Stimulated activated CD8-positive, alpha-beta memory T cell treated with anti-CD3 and anti-CD28 coated beads, Interleukin-4, amount 100 ng/mL, for 4 hours (primary cell): ENCODE measurements around the gene SLC25A6.
"Not testable (repeated sequence)": the region's sequence is repeated elsewhere in the genome, so short reads cannot be mapped to it uniquely, and the experiment has no call there.

Experiments
- DNase-seq, 2 donors: peaks; one replicate each; pipeline ENCODE4 v3.0.0-alpha.2; 2020; ENCODE audit warnings: low read depth in 2 of 2, low spot score in 1 of 2

Gene SLC25A6

DNA sequence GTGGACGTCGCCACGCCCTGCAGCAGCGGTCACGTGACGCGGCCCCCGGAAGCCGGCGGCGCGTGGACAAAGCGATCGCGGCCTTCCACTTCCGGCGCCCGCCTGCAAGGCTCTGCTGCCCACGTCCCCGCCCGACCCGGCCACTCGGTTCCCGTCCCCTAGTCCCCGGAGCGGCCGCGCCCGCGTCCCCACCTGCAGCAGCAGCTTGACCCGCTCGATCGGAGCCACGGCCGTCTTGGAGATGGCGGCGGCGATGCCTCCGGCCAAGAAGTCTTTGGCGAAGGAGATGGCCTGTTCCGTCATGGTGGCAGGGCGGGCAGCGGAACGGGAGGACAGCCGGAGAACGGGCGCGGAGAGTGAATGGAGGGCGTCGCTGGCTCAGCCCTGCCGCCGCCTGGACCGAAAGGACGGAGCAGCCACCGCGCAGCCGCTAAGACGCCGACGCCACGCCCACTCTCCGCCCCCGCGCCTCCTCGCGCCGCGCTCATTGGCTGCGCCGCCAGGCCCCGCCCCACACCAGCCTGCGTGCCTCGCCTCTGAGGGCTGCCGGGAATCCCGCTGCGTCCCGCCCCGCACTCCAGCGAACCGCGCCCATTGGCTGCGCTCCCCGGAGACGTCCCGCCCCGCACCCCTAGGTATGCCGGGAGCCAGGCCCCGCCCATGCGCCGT is at the start of gene SLC25A6:
Gene SLC25A6, minus strand, starts transcription at position 407 of the 669 bp plus-strand sequence. Its CDS starts 104 bp downstream, at position 303.
- DNase-seq = peak; percentile 99

DNA sequence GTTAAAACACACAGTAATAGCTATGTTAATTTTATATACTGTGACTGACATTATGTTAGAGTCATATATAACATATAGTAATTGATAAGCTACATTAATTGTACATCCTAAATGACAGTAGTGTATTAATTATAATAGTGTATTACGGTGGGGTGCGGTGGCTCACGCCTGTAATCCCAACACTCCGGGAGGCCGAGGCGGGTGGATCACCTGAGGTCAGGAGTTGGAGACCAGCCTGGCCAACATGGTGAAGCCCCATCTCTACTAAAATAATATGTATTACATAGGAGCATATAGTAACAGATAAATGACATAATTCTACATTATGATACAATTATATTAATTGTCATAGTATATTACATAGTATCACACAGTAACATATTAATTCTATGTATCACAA is 48.6 kb upstream of the SLC25A6 start:
- no peak for DNase-seq

DNA sequence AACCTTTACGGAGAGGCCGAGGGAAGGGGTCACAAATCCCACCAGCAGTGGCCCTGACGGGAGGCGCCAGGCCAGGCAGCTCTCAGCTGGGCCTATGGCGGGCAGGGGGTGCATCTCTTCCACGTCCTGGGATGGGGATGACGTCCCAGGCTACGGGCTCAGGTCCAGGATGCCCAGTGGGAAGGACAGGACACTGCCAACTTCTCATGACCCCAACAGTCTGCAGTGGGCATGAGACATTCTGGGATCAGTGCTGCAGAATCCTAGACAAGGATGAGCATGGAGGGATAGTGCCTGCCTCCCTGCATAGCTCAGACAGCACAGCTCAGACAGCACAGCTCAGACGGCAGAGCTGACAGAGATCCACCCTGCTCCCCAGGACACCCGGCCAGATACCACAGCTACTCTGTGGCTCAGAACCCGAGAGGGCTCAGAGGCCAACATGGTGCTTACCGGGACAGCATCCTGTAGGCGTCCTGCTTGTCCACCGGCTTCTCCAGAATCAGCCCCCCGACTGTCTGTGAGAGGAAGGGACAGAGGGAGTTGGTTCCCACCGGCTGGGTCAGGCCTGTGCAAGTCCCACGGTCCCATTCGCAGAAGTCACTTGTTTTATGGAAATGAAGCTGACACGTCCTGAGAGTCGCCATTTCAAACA is 43.5 kb upstream of the SLC25A6 start:
- no peak for DNase-seq

DNA sequence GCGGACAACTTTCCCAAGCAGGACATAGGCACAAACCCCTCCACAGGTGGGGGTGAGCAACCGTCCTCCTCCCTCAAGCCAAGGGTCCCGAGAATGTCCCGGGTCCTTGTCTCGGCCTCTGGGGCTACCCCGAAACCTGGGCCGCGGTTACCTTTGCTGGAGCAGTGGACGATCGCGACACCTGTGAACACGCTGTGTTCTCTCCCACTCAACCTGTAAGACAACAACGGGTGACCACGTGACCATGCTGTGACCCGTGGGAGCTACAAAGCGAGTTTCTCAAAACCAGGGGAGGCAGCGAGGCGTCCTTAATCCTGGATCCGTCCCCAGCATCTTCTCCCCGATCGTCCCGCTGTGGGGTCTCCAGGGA is 42.9 kb upstream of the SLC25A6 start:
- no peak for DNase-seq

DNA sequence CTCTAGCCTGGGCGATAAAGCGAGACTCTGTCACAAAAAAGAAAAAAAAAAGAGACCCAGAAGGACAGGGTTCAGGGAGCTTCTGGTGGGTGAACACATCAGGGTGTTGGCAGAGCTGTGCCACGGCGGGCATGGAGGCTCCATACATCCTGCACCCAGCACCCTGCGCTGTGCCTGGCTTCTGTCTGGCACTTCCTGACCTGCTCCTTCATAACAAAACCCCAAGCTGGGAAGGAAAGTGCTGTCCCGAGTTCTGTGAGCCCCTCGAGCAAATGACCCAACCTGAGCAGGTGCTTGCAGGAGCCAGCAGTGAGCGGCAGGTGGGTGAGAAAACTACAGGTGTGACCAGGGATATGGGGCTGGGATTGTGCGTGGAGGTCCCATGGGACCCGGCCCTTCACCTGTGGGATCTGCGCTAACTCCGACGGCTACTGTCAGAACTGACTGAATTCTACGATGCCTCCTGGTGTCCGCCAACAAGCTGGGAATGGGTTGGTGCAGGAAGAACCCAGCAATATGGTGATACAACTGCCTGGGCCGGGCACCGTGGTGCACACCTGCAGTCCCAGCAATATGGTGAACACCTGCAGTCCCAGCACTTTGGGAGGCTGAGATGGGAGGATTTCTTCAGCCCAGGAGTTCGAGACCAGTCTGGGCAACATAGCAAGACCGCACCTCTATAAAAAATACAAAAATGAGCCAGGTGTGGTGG is 41.9 kb upstream of the SLC25A6 start:
- no peak for DNase-seq

DNA sequence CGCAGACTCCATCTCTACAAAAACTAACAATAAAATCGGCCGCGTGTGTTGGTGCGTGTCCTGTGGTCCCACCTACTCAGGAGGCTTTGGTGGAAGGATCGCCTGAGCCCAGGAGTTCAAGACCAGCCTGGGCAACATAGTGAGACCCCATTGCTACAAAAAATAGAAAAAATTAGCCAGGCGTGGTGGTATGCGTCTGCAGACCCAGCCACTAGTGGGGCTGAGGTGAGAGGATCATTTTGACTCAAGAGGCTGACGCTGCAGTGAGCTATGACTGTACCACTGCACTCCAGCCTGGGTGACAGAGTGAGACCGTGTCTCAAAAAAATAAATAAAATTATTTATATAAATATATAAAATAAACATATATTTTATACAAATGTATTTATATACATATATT is 38.5 kb upstream of the SLC25A6 start:
- no peak for DNase-seq

DNA sequence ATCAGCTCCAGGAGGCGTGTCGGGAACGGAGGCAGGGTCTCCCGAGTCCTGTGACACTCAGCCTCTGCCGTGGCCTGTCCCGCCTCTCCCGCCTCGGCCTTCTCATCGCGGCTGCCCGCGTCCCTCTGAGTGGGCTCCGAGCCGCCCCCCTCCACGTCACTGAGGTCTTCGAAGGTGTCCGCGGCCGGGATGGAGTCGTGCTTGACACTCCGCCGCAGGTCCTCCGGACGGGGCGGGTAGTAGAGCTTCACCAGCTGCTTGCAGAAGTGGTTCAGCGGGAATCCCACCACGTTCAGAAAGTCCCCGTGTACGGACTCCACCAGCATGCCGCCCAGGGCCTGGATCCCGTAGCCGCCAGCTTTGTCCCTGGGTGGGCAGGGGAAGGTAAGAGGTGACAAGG is 35.8 kb upstream of the SLC25A6 start:
- DNase-seq = no peak

DNA sequence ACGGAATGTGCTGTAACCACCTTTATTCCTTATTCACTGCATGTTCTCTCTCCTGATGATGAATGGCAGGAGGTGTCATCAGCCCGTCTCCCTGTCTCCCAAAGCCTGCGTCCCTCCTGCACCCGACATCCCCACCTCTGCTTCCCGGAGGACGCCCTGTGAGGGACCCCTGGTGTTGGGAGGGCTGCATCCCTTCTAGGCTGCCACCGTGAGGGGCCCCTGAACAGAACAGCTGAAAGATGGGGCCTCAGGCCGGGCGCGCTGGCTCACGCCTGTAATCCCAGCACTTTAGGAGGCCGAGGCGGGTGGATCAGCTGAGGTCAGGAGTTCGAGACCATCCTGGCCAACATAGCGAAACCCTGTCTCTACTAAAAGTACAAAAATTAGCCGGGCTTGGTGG is 34.4 kb upstream of the SLC25A6 start:
- not testable (repeated sequence) for DNase-seq

DNA sequence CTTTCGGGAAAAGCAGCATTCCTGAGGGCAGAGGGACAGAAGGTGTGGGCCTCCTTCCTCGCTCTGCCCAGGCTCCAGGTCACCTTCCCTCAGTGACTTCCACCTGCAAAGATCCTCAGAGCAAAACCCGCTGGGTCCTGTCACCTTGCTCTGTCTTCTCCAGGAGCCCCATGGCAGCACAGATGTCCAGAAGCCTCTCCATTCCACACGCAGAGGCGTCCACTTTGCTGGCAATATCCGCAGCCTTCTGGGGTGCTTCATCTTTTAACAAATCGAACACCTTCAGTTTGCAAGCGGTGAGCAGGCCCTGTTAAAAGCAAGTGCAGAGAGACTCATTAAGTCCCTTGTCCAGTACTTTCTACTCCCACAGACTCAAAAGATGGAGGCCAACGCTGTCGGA is 33.5 kb upstream of the SLC25A6 start:
- no peak for DNase-seq

DNA sequence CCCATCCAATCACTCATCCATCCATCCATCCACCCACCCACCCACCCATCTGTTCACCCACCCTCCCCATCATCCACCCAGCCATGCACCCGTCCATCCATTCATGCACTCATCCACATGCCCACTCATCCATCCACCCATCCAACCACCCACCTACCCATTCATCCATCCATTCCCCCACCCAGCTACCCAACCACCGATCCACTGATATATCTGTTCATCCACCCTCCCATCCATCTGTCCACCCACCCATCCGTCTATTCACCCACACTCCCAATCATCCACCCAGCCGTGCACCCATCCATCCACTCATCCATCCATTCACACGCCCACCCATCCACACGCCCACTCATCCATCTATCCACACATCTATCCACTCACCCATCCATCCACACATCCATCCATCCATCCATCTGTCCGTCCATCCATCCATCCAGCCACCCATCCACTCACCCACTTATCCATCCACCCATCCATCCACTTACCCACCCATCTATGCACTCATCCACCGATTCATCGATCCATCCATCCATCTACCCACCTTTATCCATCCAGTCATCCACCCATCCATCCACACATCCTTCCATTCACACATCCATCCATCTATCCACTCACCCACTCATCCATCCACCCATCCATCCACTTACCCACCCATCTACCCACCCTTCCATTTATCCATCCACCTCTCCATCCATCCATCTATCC is 32.4 kb upstream of the SLC25A6 start:
- no peak for DNase-seq

DNA sequence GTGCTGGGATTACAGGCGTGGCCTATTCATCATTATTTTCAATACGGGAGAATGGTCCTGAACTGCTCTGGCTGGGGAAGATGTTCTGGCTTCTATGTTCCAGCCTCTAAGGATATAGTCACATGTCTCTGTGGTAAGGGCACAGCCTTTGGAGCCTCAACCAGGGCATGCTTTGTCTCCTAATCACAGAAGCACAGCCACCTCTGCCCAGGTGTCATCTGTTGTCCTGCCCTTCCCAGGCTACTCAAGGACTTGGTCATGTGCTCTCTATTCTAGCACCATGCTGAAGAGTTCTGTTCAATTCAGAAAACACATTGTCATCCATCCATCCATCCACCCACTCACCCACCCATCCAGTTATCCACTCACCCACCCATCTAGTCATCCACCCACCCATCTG is 31.3 kb upstream of the SLC25A6 start:
- DNase-seq = no peak

DNA sequence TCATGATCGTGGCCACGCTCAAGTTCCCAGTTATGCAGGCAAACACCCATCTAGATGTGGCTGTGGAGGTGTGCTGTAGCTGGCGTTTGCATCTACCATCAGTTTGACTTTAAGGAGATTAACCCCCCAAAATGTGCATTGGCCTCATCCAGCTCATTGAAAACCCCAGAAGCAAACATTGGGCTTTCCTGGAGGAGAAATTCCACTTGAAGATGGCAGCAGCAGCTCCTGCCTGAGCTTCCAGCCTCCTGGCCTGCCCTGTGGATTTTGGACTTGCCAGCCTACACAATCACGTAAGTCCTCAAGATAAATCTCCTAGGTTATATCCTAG is 30.2 kb upstream of the SLC25A6 start:
- DNase-seq = no peak

DNA sequence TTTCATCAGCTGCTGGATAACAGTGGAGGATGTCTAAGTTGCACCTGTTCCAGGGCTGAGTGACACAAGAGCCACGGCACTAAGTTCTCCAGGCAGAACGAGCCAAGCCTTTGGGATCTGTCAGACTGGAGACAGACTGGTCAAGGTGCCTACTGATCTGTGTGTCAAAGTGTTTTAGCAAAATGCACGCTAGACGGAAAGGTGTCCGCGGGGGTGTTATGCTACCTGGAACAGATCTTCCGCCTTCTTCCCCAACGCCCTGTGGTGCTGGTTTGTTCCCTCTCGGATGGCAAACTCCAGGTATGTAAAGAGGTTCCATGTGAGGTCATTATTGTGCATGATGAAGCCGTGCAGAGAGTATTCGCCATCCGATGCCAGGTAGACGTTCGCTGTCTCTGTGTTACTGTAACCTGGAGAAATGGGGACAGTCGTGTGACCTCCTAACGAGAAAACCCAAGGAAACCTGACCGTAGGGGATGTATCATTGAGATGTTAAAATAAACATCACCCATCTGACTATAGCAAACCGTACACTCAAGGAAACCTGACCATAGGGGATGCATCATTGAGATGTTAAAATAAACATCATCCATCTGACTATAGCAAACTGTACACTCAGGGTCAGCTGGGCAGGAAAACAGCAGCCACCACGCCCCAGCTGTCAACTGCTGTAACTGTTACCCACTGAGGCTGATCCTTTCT is 29.7 kb upstream of the SLC25A6 start:
- DNase-seq = no peak

DNA sequence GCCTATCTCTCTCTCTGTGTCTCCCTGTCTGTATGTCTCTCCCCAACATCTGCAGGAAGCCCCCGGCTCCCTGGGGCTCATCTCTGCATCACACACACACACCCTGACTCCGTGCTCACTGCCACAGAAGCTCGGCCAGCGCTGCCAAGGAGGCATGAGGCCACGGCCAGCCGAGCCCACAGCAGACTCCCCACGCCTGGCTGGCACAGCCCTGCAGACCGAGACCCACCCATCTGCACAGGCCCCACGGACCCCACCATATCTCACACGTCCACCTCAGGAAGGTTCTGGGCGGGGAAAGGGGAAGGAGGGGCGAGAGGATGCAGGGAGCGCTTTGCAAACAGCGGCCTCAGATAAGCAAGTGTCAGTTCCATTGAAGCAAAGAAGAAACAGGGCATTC is 28.5 kb upstream of the SLC25A6 start:
- DNase-seq = no peak

DNA sequence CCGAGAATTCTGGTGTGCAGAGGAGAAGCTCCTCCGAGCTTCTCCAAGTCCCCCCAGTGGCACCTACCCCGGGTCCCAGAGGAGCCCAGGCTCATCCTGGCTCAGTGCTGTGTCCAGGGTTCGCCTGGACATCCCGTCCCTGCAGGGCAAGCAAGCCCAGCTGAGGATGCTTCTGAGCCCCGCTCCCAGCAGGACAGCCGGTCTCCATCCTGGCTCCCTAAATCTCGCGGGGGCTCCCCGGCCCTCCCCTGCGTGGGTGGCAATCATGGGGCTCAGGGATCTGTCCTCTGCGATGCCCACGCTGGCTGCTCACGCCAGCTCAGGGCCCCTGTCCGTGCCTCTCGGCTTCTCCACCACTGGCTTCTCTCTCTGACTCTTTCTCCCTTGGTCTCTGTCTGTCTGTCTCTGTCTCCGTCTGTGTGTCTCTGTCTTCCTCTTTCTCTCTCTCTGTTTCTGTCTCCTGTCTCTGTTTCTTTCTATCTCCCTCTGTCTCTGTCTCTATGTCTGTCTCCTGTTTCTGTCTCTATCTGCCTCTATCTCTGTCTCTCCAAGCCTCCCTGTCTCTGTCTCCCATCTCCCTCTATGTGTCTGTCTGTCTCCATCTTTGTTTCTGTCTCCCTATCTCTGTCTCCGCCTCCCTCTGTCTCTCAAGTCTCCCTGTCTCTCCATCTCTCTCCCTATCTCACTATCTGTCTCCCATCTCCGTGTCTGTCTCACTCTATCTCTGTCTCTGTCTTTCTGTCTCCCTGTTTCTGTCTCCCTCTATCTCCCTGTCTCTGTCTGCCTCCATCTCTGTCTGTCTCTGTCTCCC is 27.8 kb upstream of the SLC25A6 start:
- no peak for DNase-seq

DNA sequence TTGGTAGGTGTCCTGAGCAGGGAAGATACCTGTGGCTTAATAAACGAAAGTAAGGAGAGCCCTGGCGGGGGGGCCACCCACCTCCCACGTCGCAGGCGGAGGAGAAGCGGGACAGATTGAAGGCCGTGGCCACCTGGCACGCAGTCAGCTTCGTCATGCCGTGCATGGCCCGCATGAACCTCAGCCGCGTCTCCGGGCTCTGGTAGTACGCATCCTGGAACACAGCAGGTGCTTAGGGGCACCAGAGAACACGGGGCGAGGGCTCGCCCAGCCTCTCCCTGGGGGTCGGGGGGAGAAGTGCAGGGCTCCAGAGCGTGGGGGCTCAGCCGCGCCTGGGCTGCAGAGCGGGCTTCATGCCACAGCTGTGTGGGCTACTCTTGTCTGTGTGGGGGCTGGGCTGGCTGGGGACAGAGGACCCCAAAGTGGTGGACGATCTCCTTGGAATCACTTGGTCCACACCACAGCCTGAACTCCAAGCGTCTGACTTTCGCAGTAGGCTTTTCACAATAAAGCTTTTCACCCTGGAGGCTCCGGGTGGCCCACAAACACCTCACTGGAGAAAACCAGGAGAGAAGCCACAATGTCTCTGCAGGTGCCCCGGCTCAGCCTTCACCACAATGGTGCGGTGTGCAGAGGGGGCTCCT is 27.1 kb upstream of the SLC25A6 start:
- no peak for DNase-seq

DNA sequence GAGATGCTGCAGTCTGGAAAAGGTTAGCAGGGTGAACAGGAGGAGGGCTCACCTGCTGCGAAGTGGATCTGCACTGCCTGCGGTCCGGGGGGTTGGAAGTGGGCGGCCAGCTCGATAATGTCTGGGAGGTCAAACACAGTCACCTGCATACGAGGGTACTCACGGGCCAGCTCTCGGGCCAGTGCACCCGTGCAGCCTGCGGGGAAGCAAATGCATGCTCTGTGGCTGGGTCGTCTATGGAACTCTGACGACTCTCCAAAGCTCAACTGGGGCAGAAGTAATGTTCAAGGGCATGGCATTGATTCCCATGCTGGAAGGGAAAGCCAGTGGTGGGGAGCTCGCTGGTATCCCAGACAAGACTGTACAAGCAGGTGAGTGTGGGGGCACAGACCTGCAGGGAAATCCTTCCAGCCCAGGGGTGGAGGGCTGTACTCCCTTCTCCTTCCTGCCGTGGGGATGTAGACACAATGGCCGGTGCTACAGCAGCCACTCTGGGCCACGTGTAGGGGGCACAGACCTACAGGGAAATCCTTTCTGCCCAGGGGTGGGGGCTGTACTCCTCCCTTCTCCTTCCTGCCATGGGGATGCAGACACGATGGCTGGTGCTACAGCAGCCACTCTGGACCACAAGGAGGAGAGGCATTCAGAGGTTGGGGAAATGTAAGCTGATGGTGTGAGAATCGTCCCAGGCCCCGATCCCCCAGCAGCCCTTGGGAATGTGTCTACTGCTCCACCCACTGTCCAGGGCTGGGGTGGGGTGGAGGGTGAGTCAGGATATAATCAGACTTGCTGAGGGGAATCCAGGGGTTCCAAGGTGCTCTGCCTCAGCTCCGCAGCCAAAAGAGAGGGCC is 26.2 kb upstream of the SLC25A6 start:
- DNase-seq = no peak

DNA sequence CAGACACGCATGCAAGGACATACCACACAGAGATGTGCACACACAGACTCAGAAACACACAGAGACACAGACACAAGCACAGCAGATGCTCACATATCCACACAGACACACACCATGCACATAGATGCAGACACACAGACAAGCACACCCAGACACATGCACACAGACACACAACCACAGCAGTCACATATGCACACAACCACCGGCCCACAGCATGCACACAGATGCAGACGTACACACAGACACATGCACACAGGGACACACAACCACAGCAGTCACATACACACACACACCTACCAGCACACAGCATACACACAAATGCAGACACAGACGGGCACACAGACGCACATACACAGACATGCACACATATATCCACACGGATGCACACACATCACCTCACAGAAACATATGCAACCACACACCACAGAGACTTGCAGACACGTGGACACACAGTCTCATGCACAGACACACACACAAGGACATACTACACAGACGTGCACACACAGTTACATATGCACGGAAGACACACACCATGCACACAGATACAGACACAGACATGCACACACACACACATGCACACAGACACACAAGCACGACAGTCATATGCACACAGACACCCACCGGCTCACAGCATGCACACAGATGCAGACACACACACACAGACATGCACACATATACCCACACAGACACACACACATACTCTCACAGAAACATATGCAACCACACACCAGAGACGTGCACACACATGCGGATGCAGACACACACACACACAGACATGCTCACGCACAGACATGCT is 25.2 kb upstream of the SLC25A6 start:
- no peak for DNase-seq
